GM12872 (cell line): ENCODE results near the gene PPP3CA.

ENCODE experiments used
- CTCF ChIP-seq: IDR thresholded peaks from 3 replicates; pipeline ENCODE4 v1.5.1; 2011; ENCODE audit warnings: low read depth, mild to moderate bottlenecking, low read length, moderate library complexity; ENCODE audit not compliant: insufficient read depth

Gene PPP3CA

GRCh38 chr4:101254776-101255175, 92.5 kb downstream of the PPP3CA start:
- TF ChIP-seq CTCF: no peak

- no peak for TF ChIP-seq CTCF
Measured at GRCh38 chr4:101253121-101253520, 94.2 kb downstream of the PPP3CA start.

- no peak for TF ChIP-seq CTCF
Measured at GRCh38 chr4:101252721-101253120, 94.6 kb downstream of the PPP3CA start.

GRCh38 chr4:101251261-101251660, 96.1 kb downstream of the PPP3CA start:
- TF ChIP-seq CTCF: no peak

GRCh38 chr4:101244349-101244748, 103.0 kb downstream of the PPP3CA start:
- no peak for TF ChIP-seq CTCF

- no peak for TF ChIP-seq CTCF
Measured at GRCh38 chr4:101242441-101242840, 104.9 kb downstream of the PPP3CA start.

GRCh38 chr4:101240099-101240498, 107.2 kb downstream of the PPP3CA start:
- no peak for TF ChIP-seq CTCF

GRCh38 chr4:101239665-101240064, 107.7 kb downstream of the PPP3CA start:
- no peak for TF ChIP-seq CTCF
